Measurements from ENCODE around the gene INF2. TPM values are rescaled to one million over a fixed set of nuclear protein-coding genes. Genes with fewer than 3 reads are reported as not detected.

Gene INF2
- total and polyA plus RNA-seq, 9 of the 15 experiments (the other 6 are each of a cell fraction or from before 2014, with no cell fraction given), result 0.56 to 31.3 (median 7.8) TPM

DNA sequence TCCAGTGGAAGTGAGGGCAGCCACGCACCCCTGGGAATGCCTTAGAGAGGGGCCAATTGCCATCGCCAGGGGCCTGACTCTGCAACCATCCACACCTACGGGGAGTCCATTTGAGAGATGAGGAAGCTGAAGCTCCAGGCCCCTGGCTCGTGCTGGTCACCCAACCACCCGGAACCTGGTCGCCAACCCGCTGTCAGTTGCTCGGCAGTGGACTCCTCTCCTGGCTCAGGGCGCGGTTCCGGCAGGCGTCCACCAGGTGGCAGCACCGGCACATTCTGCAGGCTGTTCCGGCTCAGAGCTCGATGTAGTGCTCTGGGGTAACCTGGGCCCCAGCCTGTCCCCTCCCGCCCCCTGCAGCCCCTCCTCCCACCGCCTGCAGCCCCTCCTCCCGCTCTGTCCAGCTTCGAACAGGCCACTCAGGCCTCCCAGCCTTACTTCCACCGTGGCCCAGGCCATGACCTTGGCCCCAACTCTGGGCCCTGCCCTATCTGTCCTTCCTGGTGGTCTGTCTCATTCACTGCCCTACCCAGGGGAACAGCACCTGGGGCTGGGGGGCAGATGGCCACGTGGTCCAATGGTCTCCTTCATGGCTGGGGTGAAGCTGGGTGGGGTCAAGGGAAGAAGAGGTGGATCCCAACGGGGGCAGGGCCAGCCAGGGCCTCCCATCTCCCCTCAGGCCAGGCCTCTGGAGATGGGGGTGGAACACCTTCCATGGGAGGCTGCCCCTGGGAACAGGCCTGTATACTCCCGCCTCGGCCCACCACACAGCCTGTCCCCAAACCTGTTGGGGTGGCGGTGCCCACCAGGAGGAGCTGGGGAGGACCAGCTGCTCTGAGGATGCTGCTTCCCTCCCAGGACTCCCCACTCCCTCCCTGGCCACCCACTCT lies 79.3 kb downstream of the INF2 start (continued):
- no peak for TF ChIP-seq ZNF75A (CRISPR knock-in tag; IDR thresholded peaks at IDR 0.05)
- TF ChIP-seq RHOXF2B (CRISPR knock-in tag; conservative IDR thresholded peaks at IDR 0.05), result no peak
- TF ChIP-seq NR1H2 (CRISPR knock-in tag; IDR thresholded peaks at IDR 0.05), result no peak
- TF ChIP-seq ZNF316 (IDR thresholded peaks at IDR 0.05), result no peak
- TF ChIP-seq, protein P1, sequence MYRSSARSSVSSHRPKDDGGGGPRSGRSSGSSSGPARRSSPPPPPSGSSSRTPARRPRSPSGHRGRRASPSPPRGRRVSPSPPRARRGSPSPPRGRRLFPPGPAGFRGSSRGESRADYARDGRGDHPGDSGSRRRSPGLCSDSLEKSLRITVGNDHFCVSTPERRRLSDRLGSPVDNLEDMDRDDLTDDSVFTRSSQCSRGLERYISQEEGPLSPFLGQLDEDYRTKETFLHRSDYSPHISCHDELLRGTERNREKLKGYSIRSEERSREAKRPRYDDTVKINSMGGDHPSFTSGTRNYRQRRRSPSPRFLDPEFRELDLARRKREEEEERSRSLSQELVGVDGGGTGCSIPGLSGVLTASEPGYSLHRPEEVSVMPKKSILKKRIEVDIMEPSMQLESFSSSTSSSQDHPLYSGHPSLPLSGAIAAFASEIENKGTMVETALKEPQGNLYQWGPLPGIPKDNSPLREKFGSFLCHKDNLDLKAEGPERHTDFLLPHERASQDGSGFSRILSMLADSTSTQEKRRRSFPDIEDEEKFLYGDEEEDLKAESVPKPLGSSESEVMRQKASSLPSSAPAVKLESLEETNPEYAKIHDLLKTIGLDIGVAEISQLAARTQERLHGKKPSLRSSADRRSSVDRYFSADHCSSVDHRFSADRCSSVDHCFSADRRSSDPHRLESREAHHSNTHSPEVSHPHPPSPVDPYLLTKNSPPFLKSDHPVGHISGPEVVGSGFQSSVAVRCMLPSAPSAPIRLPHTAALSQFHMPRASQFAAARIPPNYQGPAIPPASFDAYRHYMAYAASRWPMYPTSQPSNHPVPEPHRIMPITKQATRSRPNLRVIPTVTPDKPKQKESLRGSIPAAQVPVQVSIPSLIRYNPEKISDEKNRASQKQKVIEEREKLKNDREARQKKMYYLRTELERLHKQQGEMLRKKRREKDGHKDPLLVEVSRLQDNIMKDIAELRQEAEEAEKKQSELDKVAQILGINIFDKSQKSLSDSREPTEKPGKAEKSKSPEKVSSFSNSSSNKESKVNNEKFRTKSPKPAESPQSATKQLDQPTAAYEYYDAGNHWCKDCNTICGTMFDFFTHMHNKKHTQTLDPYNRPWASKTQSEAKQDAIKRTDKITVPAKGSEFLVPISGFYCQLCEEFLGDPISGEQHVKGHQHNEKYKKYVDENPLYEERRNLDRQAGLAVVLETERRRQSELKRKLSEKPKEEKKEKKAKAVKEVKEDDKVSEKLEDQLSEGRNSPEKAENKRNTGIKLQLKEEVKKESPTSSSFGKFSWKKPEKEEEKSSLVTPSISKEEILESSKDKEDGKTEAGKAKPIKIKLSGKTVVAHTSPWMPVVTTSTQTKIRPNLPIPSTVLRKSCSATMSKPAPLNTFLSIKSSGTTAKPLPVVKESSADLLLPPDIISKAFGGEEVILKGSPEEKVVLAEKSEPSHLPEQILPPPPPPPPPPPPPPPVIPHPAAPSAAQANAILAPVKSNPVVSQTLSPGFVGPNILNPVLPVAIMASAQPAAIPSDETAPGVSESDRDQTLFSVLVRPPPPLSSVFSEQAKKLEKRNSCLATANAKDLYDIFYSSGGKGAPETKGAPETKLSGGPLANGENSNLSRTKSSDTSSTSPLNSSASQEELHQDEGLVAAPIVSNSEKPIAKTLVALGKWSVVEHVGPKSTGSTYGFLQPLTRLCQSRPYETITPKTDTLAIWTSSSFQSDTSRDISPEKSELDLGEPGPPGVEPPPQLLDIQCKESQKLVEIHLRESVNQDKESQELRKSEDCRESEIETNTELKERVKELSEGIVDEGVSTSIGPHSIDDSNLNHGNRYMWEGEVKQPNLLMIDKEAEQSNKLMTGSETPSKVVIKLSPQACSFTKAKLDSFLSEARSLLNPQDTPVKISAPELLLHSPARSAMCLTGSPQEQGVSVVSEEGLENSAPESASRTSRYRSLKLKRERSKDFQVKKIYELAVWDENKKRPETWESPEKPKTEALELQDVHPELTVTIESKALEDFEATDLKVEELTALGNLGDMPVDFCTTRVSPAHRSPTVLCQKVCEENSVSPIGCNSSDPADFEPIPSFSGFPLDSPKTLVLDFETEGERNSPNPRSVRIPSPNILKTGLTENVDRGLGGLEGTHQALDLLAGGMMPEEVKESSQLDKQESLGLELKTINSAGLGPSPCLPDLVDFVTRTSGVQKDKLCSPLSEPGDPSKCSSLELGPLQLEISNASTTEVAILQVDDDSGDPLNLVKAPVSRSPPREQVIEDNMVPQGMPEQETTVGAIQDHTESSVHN (IDR thresholded peaks at IDR 0.05; ENCODE audit: borderline replicate concordance in 1 of 2, low read depth in 1 of 2), result no peak
- TF ChIP-seq EP400 (IDR thresholded peaks at IDR 0.05), result peak; percentile 63; the same call in 1 of the 2 replicates
- TF ChIP-seq, protein P2, sequence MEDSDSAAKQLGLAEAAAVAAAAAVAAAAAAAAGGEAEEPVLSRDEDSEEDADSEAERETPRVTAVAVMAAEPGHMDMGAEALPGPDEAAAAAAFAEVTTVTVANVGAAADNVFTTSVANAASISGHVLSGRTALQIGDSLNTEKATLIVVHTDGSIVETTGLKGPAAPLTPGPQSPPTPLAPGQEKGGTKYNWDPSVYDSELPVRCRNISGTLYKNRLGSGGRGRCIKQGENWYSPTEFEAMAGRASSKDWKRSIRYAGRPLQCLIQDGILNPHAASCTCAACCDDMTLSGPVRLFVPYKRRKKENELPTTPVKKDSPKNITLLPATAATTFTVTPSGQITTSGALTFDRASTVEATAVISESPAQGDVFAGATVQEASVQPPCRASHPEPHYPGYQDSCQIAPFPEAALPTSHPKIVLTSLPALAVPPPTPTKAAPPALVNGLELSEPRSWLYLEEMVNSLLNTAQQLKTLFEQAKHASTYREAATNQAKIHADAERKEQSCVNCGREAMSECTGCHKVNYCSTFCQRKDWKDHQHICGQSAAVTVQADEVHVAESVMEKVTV (CRISPR knock-in tag; IDR thresholded peaks at IDR 0.05), result peak; percentile 37; the same call in 1 of the 2 replicates
- no peak for TF ChIP-seq ZNF507 (tag; conservative IDR thresholded peaks at IDR 0.05)
- TF ChIP-seq MYNN (IDR thresholded peaks at IDR 0.05), result peak; percentile 46; the same call in 1 of the 2 replicates
- TF ChIP-seq MYNN (CRISPR knock-in tag; IDR thresholded peaks at IDR 0.05), result no peak
- no peak for TF ChIP-seq ZFP36 (IDR thresholded peaks at IDR 0.05; ENCODE audit: low read depth, low read length, partially characterized antibody)
- TF ChIP-seq CREM (IDR thresholded peaks at IDR 0.05; ENCODE audit: low read depth), result 0 out of 2 replicates have a peak, but pooled peaks have one; percentile 8
- TF ChIP-seq ZFX (CRISPR knock-in tag; IDR thresholded peaks at IDR 0.05), result peak; percentile 31; the same call in 1 of the 2 replicates
- peak; percentile 72; the same call in 1 of the 2 replicates for TF ChIP-seq ZBTB7A (IDR thresholded peaks at IDR 0.05; ENCODE audit: borderline replicate concordance, control insufficient read depth, low read depth, low read length)
- TF ChIP-seq TOE1 (IDR thresholded peaks at IDR 0.05; ENCODE audit: borderline replicate concordance), result no peak
- no peak for TF ChIP-seq TOE1 (CRISPR knock-in tag; IDR thresholded peaks at IDR 0.05; ENCODE audit: borderline replicate concordance, low read depth)
- no peak for TF ChIP-seq JUNB (CRISPR knock-in tag; conservative IDR thresholded peaks at IDR 0.05)

All from K562 (cell line).